Right atrium auricular region (tissue), 2 donors: Measurements from ENCODE around the gene IRX6. TPM values are rescaled to one million over a fixed set of nuclear protein-coding genes. Genes with fewer than 3 reads are reported as not detected.

Source experiments
- DNase-seq: peaks from one replicate; pipeline ENCODE4 v3.0.0-alpha.2; 2019; ENCODE audit warnings: low spot score
- H3K27ac ChIP-seq, 2 donors: fragments of 200-600 bp; sonication (generic); 1 replicate in 1 of 2; 2 replicates in 1 of 2; pipeline ENCODE4 v1.5.1; 2016 to 2019
- H3K27me3 ChIP-seq, 2 donors: fragments of 200-600 bp; sonication (generic); one replicate each; pipeline versions ENCODE4 v1.5.1 to v1.6.0; 2017 to 2019
- H3K36me3 ChIP-seq: fragments of 200-600 bp; sonication (generic); one replicate; pipeline ENCODE4 v1.5.1; 2016
- H3K4me1 ChIP-seq, 2 donors: fragments of 200-600 bp; sonication (generic); one replicate each; pipeline versions ENCODE4 v1.5.1 to v1.6.0; 2017 to 2019
- H3K4me3 ChIP-seq, 2 donors: fragments of 200-600 bp; sonication (generic); 1 replicate in 1 of 2; 2 replicates in 1 of 2; pipeline ENCODE4 v1.5.1; 2017 to 2019; ENCODE audit warnings: mild to moderate bottlenecking in 1 of 2, moderate library complexity in 1 of 2
- H3K9me3 ChIP-seq, 2 donors: fragments of 200-600 bp; sonication (generic); one replicate each; pipeline ENCODE4 v1.5.1; 2019
- CTCF ChIP-seq, 2 donors: fragments of 200-600 bp; sonication (generic); IDR thresholded peaks; one replicate each; pipeline ENCODE4 v1.5.1; 2019; ENCODE audit warnings: antibody characterized with exemption in 2 of 2
- total RNA-seq, 2 donors: library from RNA; depleted of rRNA; stranded (reverse); fragments of >200 nt; gene quantifications; one replicate each; pipeline ENCODE4 v1.1.0, GENCODE V29; 2016

The IRX6 gene
- total RNA-seq, 2 donors from 2014 or later = 0.35 TPM; not detected in 1

GRCh38 chr16:55280587-55280986 lies 43.4 kb upstream of the IRX6 start:
- no peaks in the 10 kb centered on the region for H3K36me3 ChIP-seq
- H3K4me3 ChIP-seq = no peak overlapping the region
- no peaks in the 10 kb centered on the region for H3K4me1 ChIP-seq
- no peak for TF ChIP-seq CTCF (IDR thresholded peaks at IDR 0.05)
- no peak for DNase-seq
- no peak overlapping the region for H3K27ac ChIP-seq
- H3K27me3 ChIP-seq = no peaks in the 10 kb centered on the region
- no peaks in the 10 kb centered on the region for H3K9me3 ChIP-seq

GRCh38 chr16:55282441-55282840 lies 41.6 kb upstream of the IRX6 start:
- no peak for TF ChIP-seq CTCF (IDR thresholded peaks at IDR 0.05)
- Histone ChIP-seq H3K27me3 (no peaks in the 10 kb centered on the region), H3K36me3 (no peaks in the 10 kb centered on the region), H3K27ac (no peak overlapping the region), H3K9me3 (peaks cover 0 to 6% of the 10 kb centered on the region in 2 donors), H3K4me3 (no peak overlapping the region), H3K4me1 (no peaks in the 10 kb centered on the region)
- DNase-seq = no peak

- TF ChIP-seq CTCF (IDR thresholded peaks at IDR 0.05) = no peak
- no peak for DNase-seq
Observed at GRCh38 chr16:55283812-55284717, 39.9 kb upstream of the IRX6 start.

DNA sequence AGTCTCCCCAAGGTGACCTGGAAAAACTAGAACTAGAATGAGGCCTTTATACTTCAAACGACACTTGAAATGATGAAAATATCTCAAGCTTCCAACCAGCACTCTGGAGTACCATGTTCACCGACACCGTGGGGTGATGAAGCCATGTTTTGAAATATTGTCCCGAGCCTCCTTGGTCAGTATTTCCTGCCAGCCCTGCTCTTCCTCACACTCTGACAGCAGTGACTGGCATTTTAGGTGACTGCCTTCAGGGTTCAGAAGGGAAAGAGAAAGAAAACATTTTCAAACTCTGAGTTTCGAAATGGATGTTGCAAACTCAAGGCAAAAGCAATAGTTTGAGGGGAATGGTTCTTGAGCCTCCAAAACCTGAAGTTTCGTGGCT lies 39.3 kb upstream of the IRX6 start:
- no peak for TF ChIP-seq CTCF (IDR thresholded peaks at IDR 0.05)
- Histone ChIP-seq H3K9me3 (peaks cover 0 to 9% of the 10 kb centered on the region in 2 donors), H3K27ac (no peak overlapping the region), H3K4me3 (no peak overlapping the region), H3K36me3 (no peaks in the 10 kb centered on the region), H3K4me1 (no peaks in the 10 kb centered on the region), H3K27me3 (no peaks in the 10 kb centered on the region)
- no peak for DNase-seq

More at GRCh38 chr16:55283812-55284717, 39.9 kb upstream of the IRX6 start:
- no peaks in the 10 kb centered on the region for H3K27me3 ChIP-seq
- no peaks in the 10 kb centered on the region for H3K4me1 ChIP-seq
- no peaks in the 10 kb centered on the region for H3K36me3 ChIP-seq
- H3K9me3 ChIP-seq = peaks cover 0 to 9% of the 10 kb centered on the region in 2 donors
- no peak overlapping the region for H3K27ac ChIP-seq
- H3K4me3 ChIP-seq = no peak overlapping the region

DNA sequence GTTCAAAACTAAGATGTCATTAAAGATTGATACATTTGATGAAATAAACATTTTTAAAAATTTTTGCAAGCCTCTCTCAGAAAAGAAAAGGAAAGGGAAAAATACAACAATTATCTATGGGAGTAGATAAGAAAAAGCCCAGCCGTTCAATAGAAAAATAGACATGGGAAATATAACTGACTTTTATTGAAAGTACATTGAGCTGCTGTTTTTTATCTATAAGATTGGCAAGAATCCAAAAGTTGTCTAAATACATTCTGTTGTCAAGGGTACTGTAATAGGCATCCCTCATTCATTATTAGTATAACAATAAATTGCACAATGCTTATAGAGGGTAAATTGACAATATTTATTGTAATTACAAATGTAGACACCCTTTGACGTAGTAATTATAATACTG lies 38.4 kb upstream of the IRX6 start:
- TF ChIP-seq CTCF (IDR thresholded peaks at IDR 0.05) = no peak
- no peaks in the 10 kb centered on the region for H3K4me1 ChIP-seq
- DNase-seq = no peak
- H3K27ac ChIP-seq = no peak overlapping the region
- H3K9me3 ChIP-seq = peaks cover 0 to 9% of the 10 kb centered on the region in 2 donors
- no peaks in the 10 kb centered on the region for H3K36me3 ChIP-seq
- H3K27me3 ChIP-seq = no peaks in the 10 kb centered on the region
- no peak overlapping the region for H3K4me3 ChIP-seq
